OCI-LY1 (cell line): ENCODE results near the gene MAZ.

Source experiments
- CTCF ChIP-seq: fragments of 200-600 bp; sonication (generic), shearing (Covaris generic); IDR thresholded peaks from 2 replicates; pipeline ENCODE4 v1.5.1; 2017; ENCODE audit warnings: mild to moderate bottlenecking, antibody characterized with exemption, low read length, moderate library complexity, mixed read lengths
- EZH2 ChIP-seq: fragments of 200-600 bp; sonication (generic), shearing (Covaris generic); IDR thresholded peaks from 2 replicates; pipeline ENCODE4 v1.8.0; 2017; ENCODE audit warnings: borderline replicate concordance, mixed run types, mild to moderate bottlenecking, antibody characterized with exemption, low read length, moderate library complexity, mixed read lengths

DNA sequence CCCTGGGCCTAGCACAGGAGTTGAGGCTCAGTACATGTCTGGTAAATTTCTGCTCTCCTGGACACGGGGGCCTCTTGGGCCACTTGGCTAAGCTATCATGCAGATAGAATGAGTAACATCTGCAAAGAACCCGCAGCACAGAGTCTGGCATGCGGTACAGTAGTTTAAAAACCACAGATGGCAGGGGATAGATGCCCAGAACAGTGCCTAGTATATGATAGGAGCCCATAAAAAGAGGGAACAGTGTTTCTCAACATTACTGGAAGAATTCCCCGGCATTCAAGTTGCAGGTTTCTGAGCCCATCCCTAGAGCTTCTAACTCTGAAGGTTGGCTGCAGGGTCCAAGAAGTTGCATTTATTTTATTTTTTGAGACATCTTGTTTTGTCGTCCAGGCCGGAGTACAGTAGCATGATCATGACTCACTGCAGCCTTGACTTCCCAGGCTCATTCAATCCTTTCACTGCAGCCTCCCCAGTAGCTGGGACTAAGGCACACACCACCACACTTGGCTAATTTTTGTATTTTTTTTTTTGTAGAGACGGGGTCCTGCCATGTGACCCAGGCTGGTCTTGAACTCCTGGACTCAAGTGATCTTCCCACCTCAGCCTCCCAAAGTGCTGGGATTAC, 50.9 kb downstream of the MAZ start:
- TF ChIP-seq EZH2 = no peak
- no peak for TF ChIP-seq CTCF
